CD14-positive monocyte (primary cell): Measurements from ENCODE around the gene SELENOI. TPM values are rescaled to one million over a fixed set of nuclear protein-coding genes. Genes with fewer than 3 reads are reported as not detected.

Source experiments
- DNase-seq, 3 donors: peaks; one replicate each; pipeline ENCODE4 v3.0.0-alpha.2; 2011 to 2022
- H2AFZ ChIP-seq: 2 replicates; pipeline ENCODE4 v1.6.0; 2012; ENCODE audit warnings: mild to moderate bottlenecking, low read depth, low read length, inconsistent platforms; ENCODE audit not compliant: insufficient read depth, poor library complexity, severe bottlenecking
- H3K27ac ChIP-seq, 2 donors: 1 replicate in 1 of 2; 2 replicates in 1 of 2; pipeline ENCODE4 v1.5.1; 2012 to 2013; ENCODE audit warnings: low read length in 2 of 2, control low read depth in 1 of 2, inconsistent platforms in 1 of 2, low read depth in 1 of 2, mild to moderate bottlenecking in 1 of 2
- H3K27me3 ChIP-seq, 2 donors: one replicate each; pipeline versions ENCODE4 v1.6.0 to v1.6.1; 2011 to 2013; ENCODE audit warnings: low read length in 2 of 2; ENCODE audit not compliant: control insufficient read depth in 2 of 2, insufficient read depth in 2 of 2
- H3K36me3 ChIP-seq, 2 donors: replicated peaks in 1 of 2; 1 replicate in 1 of 2; 2 replicates in 1 of 2; pipeline versions ENCODE4 v1.5.1 to v1.6.1; 2012 to 2013; ENCODE audit warnings: low read length in 2 of 2, control low read depth in 1 of 2, inconsistent platforms in 1 of 2, mild to moderate bottlenecking in 1 of 2; ENCODE audit not compliant: insufficient read depth in 2 of 2, control insufficient read depth in 1 of 2
- H3K4me1 ChIP-seq, 2 donors: 1 replicate in 1 of 2; 2 replicates in 1 of 2; pipeline versions ENCODE4 v1.5.1 to v1.6.1; 2012 to 2013; ENCODE audit warnings: low read length in 2 of 2, control low read depth in 1 of 2, inconsistent platforms in 1 of 2, mild to moderate bottlenecking in 1 of 2, moderate library complexity in 1 of 2; ENCODE audit not compliant: insufficient read depth in 2 of 2, control insufficient read depth in 1 of 2
- H3K4me2 ChIP-seq: replicated peaks from 2 replicates; pipeline ENCODE3; 2012; ENCODE audit warnings: low read length, moderate library complexity, mild to moderate bottlenecking; ENCODE audit not compliant: poor library complexity, severe bottlenecking; ENCODE audit errors: extremely low read depth
- H3K4me3 ChIP-seq, 3 experiments: fragments of 200-600 bp in 1 of 3; sonication (generic) in 1 of 3; replicated peaks in 1 of 3; 1 replicate in 2 of 3; 2 replicates in 1 of 3; pipeline ENCODE4 v1.5.1; 2011 to 2013; ENCODE audit warnings: low read length in 3 of 3, mild to moderate bottlenecking in 3 of 3, control low read depth in 2 of 3, low read depth in 2 of 3, inconsistent platforms in 1 of 3, moderate library complexity in 1 of 3
- H3K79me2 ChIP-seq: 2 replicates; pipeline ENCODE4 v1.6.0; 2012; ENCODE audit warnings: mild to moderate bottlenecking, control low read depth, inconsistent platforms, low read length, moderate library complexity; ENCODE audit not compliant: insufficient read depth
- H3K9ac ChIP-seq: 2 replicates; pipeline ENCODE4 v1.6.0; 2017; ENCODE audit warnings: low read length, mild to moderate bottlenecking; ENCODE audit not compliant: insufficient read depth, poor library complexity, severe bottlenecking
- H3K9me3 ChIP-seq, 2 donors: replicated peaks in 1 of 2; 1 replicate in 1 of 2; 2 replicates in 1 of 2; pipeline versions ENCODE4 v1.5.1 to v1.6.1; 2012 to 2013; ENCODE audit warnings: low read length in 2 of 2, control low read depth in 1 of 2; ENCODE audit not compliant: control insufficient read depth in 1 of 2, insufficient read depth in 1 of 2
- H4K20me1 ChIP-seq: 2 replicates; pipeline ENCODE4 v1.6.0; 2012; ENCODE audit warnings: mild to moderate bottlenecking, low read length, control low read depth, moderate library complexity; ENCODE audit not compliant: insufficient read depth
- H3K27ac Mint-ChIP-seq, 7 donors: one replicate each; pipeline ENCODE4 v1.8.0; 2020; ENCODE audit warnings: mild to moderate bottlenecking in 7 of 7, mixed read lengths in 7 of 7, moderate library complexity in 6 of 7, inconsistent platforms in 2 of 7
- H3K27me3 Mint-ChIP-seq, 3 donors: one replicate each; pipeline ENCODE4 v1.8.0; 2021 to 2022; ENCODE audit warnings: low read depth in 3 of 3, mild to moderate bottlenecking in 3 of 3, mixed read lengths in 3 of 3, moderate library complexity in 3 of 3, inconsistent platforms in 1 of 3
- H3K36me3 Mint-ChIP-seq, 2 donors: one replicate each; pipeline ENCODE4 v1.8.0; 2020; ENCODE audit warnings: mixed read lengths in 2 of 2, inconsistent platforms in 1 of 2, mild to moderate bottlenecking in 1 of 2
- H3K4me1 Mint-ChIP-seq: one replicate; pipeline ENCODE4 v1.8.0; 2020; ENCODE audit warnings: mild to moderate bottlenecking, mixed read lengths
- H3K4me3 Mint-ChIP-seq, 2 donors: one replicate each; pipeline ENCODE4 v1.8.0; 2020; ENCODE audit warnings: mild to moderate bottlenecking in 2 of 2, mixed read lengths in 2 of 2, moderate library complexity in 1 of 2
- H3K9me3 Mint-ChIP-seq, 7 donors: one replicate each; pipeline ENCODE4 v1.8.0; 2020 to 2022; ENCODE audit warnings: mixed read lengths in 7 of 7, mild to moderate bottlenecking in 6 of 7, moderate library complexity in 6 of 7, inconsistent platforms in 2 of 7
- CTCF ChIP-seq: fragments of 200-600 bp; IDR thresholded peaks from one replicate; pipeline ENCODE4 v1.8.0; 2022; ENCODE audit warnings: antibody characterized with exemption, mild to moderate bottlenecking
- WGBS: methylation state at CpG from one replicate; pipeline ENCODE4 v1.1.5; 2013; ENCODE audit warnings: missing lambda C conversion rate; ENCODE audit not compliant: insufficient coverage; 5-methylcytosine and 5-hydroxymethylcytosine counted together
- intact Hi-C, 2 donors: fragments of 100-400 bp; cut with micrococcal nuclease; formaldehyde crosslinking; loops; one replicate each; pipeline versions ENCODE4 v1.15.0 to v1.15.1; 2023
- polyA plus RNA-seq, 3 donors: library from polyadenylated mRNA; depleted of rRNA in 1 of 3; unstranded in 2 of 3; stranded (reverse) in 1 of 3; fragments of 300-500 nt in 2 of 3; fragments of >200 nt in 1 of 3; fragmentation: Illumina TruSeq in 2 of 3; gene quantifications; 1 replicate in 2 of 3; 2 replicates in 1 of 3; pipeline ENCODE4 v1.2.3, GENCODE V29; 2012 to 2021

SELENOI gene
- polyA plus RNA-seq, 3 donors: 2.3 to 3.2 (median 2.5) TPM

GRCh38 chr2:26336719-26337118 is 9.2 kb upstream of the SELENOI start:
- no peaks in the 10 kb centered on the region for H3K36me3 Mint-ChIP-seq

GRCh38 chr2:26337298-26337697 is 8.6 kb upstream of the SELENOI start:
- no peaks in the 10 kb centered on the region for H3K27me3 ChIP-seq
- Mint-ChIP-seq H3K27ac (no peak overlapping the region), H3K9me3 (no peaks in the 10 kb centered on the region), H3K27me3 (no peaks in the 10 kb centered on the region), H3K4me3 (no peak overlapping the region), H3K36me3 (no peaks in the 10 kb centered on the region), H3K4me1 (no peaks in the 10 kb centered on the region)
- no peaks in the 10 kb centered on the region for H4K20me1 ChIP-seq
- TF ChIP-seq CTCF: no peak
- H3K9ac ChIP-seq: no peak overlapping the region
- no peak overlapping the region for H3K27ac ChIP-seq
- DNase-seq: no peak
- no peaks in the 10 kb centered on the region for H3K79me2 ChIP-seq
- no peak overlapping the region for H3K4me2 ChIP-seq
- no peak overlapping the region for H2AFZ ChIP-seq
- no peaks in the 10 kb centered on the region for H3K4me1 ChIP-seq
- no CpG with 5 or more reads among the region's 2 CpGs for WGBS
- no peaks in the 10 kb centered on the region for H3K36me3 ChIP-seq
- intact Hi-C loops: no loop called here
- no peaks in the 10 kb centered on the region for H3K9me3 ChIP-seq
- H3K4me3 ChIP-seq: no peak overlapping the region

More at GRCh38 chr2:26336719-26337118, 9.2 kb upstream of the SELENOI start:
- WGBS: 93% methylated on average over 2 of the region's 2 CpGs
- H4K20me1 ChIP-seq: no peaks in the 10 kb centered on the region
- no peak for DNase-seq
- Mint-ChIP-seq H3K27ac (no peak overlapping the region), H3K4me1 (no peaks in the 10 kb centered on the region), H3K4me3 (no peak overlapping the region), H3K9me3 (no peaks in the 10 kb centered on the region), H3K27me3 (no peaks in the 10 kb centered on the region)
- H3K4me2 ChIP-seq: no peak overlapping the region
- H3K9me3 ChIP-seq: no peaks in the 10 kb centered on the region
- intact Hi-C loops: no loop called here
- no peak for TF ChIP-seq CTCF
- H3K36me3 ChIP-seq: no peaks in the 10 kb centered on the region
- H3K27ac ChIP-seq: no peak overlapping the region
- no peaks in the 10 kb centered on the region for H3K4me1 ChIP-seq
- H3K79me2 ChIP-seq: no peaks in the 10 kb centered on the region
- H2AFZ ChIP-seq: no peak overlapping the region
- H3K9ac ChIP-seq: no peak overlapping the region
- H3K27me3 ChIP-seq: no peaks in the 10 kb centered on the region
- H3K4me3 ChIP-seq: no peak overlapping the region
